Fibroblast of lung (primary cell): Measurements from ENCODE around the gene FHIT.

ENCODE experiments used
- EZH2 ChIP-seq: IDR thresholded peaks from 2 replicates; pipeline ENCODE4 v1.5.1; 2012; ENCODE audit warnings: low read length, control low read depth, mild to moderate bottlenecking; ENCODE audit errors: missing control alignments
- TF ChIP-seq, protein P1 (sequence below), 2 donors: IDR thresholded peaks in 1 of 2; conservative IDR thresholded peaks in 1 of 2; 1 replicate in 1 of 2; 2 replicates in 1 of 2; pipeline ENCODE4 v1.5.1; 2011 to 2012; ENCODE audit warnings: low read length in 2 of 2, control low read depth in 1 of 2, inconsistent platforms in 1 of 2, low read depth in 1 of 2, mild to moderate bottlenecking in 1 of 2

DNA sequence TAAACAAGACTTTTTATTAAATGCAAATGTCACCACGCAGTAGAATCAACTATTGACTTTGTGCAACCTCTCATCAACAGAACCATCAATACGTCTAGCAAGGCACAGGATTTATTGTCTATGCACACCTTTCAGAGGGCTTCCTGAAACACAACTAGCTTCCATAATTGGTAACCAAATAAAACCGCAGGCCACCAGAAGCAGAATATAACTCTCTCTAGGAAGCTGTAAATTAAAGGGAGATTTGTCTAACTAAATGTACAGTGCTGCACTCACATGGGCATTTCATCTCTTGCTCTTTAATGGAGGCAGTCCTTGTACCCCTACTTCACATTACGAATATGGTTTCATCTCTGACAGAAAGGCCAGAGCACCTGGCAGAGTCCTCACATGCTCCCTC is 93.0 kb downstream of the FHIT start:
- TF ChIP-seq, protein P1, sequence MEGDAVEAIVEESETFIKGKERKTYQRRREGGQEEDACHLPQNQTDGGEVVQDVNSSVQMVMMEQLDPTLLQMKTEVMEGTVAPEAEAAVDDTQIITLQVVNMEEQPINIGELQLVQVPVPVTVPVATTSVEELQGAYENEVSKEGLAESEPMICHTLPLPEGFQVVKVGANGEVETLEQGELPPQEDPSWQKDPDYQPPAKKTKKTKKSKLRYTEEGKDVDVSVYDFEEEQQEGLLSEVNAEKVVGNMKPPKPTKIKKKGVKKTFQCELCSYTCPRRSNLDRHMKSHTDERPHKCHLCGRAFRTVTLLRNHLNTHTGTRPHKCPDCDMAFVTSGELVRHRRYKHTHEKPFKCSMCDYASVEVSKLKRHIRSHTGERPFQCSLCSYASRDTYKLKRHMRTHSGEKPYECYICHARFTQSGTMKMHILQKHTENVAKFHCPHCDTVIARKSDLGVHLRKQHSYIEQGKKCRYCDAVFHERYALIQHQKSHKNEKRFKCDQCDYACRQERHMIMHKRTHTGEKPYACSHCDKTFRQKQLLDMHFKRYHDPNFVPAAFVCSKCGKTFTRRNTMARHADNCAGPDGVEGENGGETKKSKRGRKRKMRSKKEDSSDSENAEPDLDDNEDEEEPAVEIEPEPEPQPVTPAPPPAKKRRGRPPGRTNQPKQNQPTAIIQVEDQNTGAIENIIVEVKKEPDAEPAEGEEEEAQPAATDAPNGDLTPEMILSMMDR (conservative IDR thresholded peaks at IDR 0.05 in 1 of 2, IDR thresholded peaks at IDR 0.05 in 1 of 2; ENCODE audit: low read depth in 1 of 2, low read length in 2 of 2) = no peak
- TF ChIP-seq EZH2 = no peak
